HepG2 (cell line): Measurements from ENCODE around the gene TMCC1. TPM values are rescaled to one million over a fixed set of nuclear protein-coding genes. Genes with fewer than 3 reads are reported as not detected.
"Not testable (repeated sequence)": the region's sequence is repeated elsewhere in the genome, so short reads cannot be mapped to it uniquely, and the experiment has no call there.

Experiments used
- ATAC-seq: fragments of 200-7000 bp; cut with Tn5 transposase; 3 replicates; pipeline ENCODE4 v1.9.1; 2020; ENCODE audit warnings: mild to moderate bottlenecking, moderate library complexity
- BruUV-seq: library from RNA; stranded (reverse); fragments of 400-500 nt; replicated peaks from 2 replicates; lab custom pipeline; 2021; lab: Mats Ljungman, UMichigan
- CTCF ChIA-PET: fragments of 300-600 bp; formaldehyde crosslinking; extraction: SDS; loops from one replicate; lab custom pipeline; 2021; ENCODE audit warnings: low total read pairs, inconsistent platforms, low intra/inter-chr PET ratio; lab: Yijun Ruan, JAX
- POLR2A ChIA-PET: fragments of 350-600 bp; sonication (Branson Sonifier 250); formaldehyde crosslinking; loops from one replicate; lab custom pipeline; 2020; ENCODE audit warnings: antibody characterized with exemption, inconsistent platforms; lab: Yijun Ruan, JAX
- DNase-seq: peaks from one replicate; pipeline ENCODE4 v3.0.0-alpha.2; 2015; ENCODE audit warnings: low spot score
- FAIRE-seq: peaks from 3 replicates; lab custom pipeline; 2011; peaks lifted over from hg19 to GRCh38; lab: Jason Lieb, UNC
- H2AFZ ChIP-seq: one replicate; pipeline ENCODE4 v1.6.1; 2011; ENCODE audit warnings: low read length, inconsistent platforms
- H3K27ac ChIP-seq: fragments of 300-600 bp; 3 replicates; pipeline ENCODE4 v1.8.0; 2011; ENCODE audit warnings: mixed run types, mild to moderate bottlenecking, mixed read lengths, low read length, inconsistent platforms; ENCODE audit not compliant: insufficient read depth; ENCODE audit errors: extremely low read length
- H3K27me3 ChIP-seq, 2 experiments: fragments of 200-600 bp in 1 of 2; 2 replicates in 1 of 2; 3 replicates in 1 of 2; pipeline versions ENCODE4 v1.6.0 to v1.8.0; 2011; ENCODE audit warnings: low read length in 2 of 2, mild to moderate bottlenecking in 2 of 2, moderate library complexity in 2 of 2, inconsistent platforms in 1 of 2; ENCODE audit not compliant: insufficient read depth in 2 of 2, control insufficient read depth in 1 of 2
- H3K36me3 ChIP-seq, 2 experiments: fragments of 200-600 bp in 1 of 2; replicated peaks in 1 of 2; 2 replicates in 1 of 2; 3 replicates in 1 of 2; pipeline versions ENCODE4 v1.5.1 to v1.8.0; 2011; ENCODE audit warnings: low read length in 2 of 2, inconsistent platforms in 1 of 2; ENCODE audit not compliant: insufficient read depth in 2 of 2, control insufficient read depth in 1 of 2
- H3K4me1 ChIP-seq: 2 replicates; pipeline ENCODE4 v1.5.1; 2012; ENCODE audit warnings: low read length, inconsistent platforms; ENCODE audit not compliant: insufficient read depth
- H3K4me2 ChIP-seq: 2 replicates; pipeline ENCODE4 v1.6.0; 2011; ENCODE audit warnings: low read depth, low read length, inconsistent platforms
- H3K4me3 ChIP-seq, 3 experiments: fragments of 200-600 bp in 1 of 3; sonication (generic), shearing (Covaris generic) in 1 of 3; replicated peaks in 1 of 3; 2 replicates each; pipeline ENCODE4 v1.5.1; 2011 to 2016; ENCODE audit warnings: low read length in 3 of 3, inconsistent platforms in 2 of 3, low read depth in 2 of 3, mild to moderate bottlenecking in 2 of 3, control low read depth in 1 of 3, mixed read lengths in 1 of 3; ENCODE audit not compliant: insufficient read depth in 1 of 3
- H3K79me2 ChIP-seq: one replicate; pipeline ENCODE4 v1.6.1; 2011; ENCODE audit warnings: low read length, inconsistent platforms; ENCODE audit not compliant: insufficient read depth
- H3K9ac ChIP-seq: 2 replicates; pipeline ENCODE4 v1.6.0; 2011; ENCODE audit warnings: mild to moderate bottlenecking, low read depth, low read length, inconsistent platforms; ENCODE audit not compliant: insufficient read depth
- H3K9me3 ChIP-seq: 2 replicates; pipeline ENCODE4 v1.5.1; 2012; ENCODE audit warnings: mild to moderate bottlenecking, low read length
- H4K20me1 ChIP-seq: 2 replicates; pipeline ENCODE4 v1.6.0; 2011; ENCODE audit warnings: inconsistent platforms, mild to moderate bottlenecking, low read length, moderate library complexity; ENCODE audit not compliant: insufficient read depth
- EED ChIP-seq: sonication (generic); formaldehyde crosslinking; IDR thresholded peaks from 2 replicates; pipeline ENCODE4 v1.5.0; 2020; ENCODE audit warnings: mild to moderate bottlenecking, missing genetic modification reagents
- KDM1A ChIP-seq: IDR thresholded peaks from 2 replicates; pipeline ENCODE4 v1.6.1; 2016; ENCODE audit warnings: missing compliant biosample characterization
- SETDB1 ChIP-seq: sonication (generic); formaldehyde crosslinking; IDR thresholded peaks from 2 replicates; pipeline ENCODE4 v1.5.1; 2020; ENCODE audit warnings: missing genetic modification reagents, mild to moderate bottlenecking, borderline replicate concordance
- TEF ChIP-seq: sonication (generic); formaldehyde crosslinking; IDR thresholded peaks from 2 replicates; pipeline ENCODE4 v1.5.0; 2020; ENCODE audit warnings: missing genetic modification reagents
- WIZ ChIP-seq: sonication (generic); formaldehyde crosslinking; IDR thresholded peaks from 2 replicates; pipeline ENCODE4 v1.5.1; 2020; ENCODE audit warnings: mild to moderate bottlenecking, missing genetic modification reagents
- ZFP36 ChIP-seq: fragments of 150-350 bp; IDR thresholded peaks from 2 replicates; pipeline ENCODE4 v1.6.1; 2018; ENCODE audit warnings: borderline replicate concordance, low read length, low read depth; ENCODE audit not compliant: partially characterized antibody
- ZMYM3 ChIP-seq: sonication (generic); formaldehyde crosslinking; IDR thresholded peaks from 2 replicates; pipeline ENCODE4 v1.5.1; 2020; ENCODE audit warnings: mild to moderate bottlenecking, missing genetic modification reagents
- ZNF235 ChIP-seq: sonication (generic); formaldehyde crosslinking; IDR thresholded peaks from 2 replicates; pipeline ENCODE4 v1.8.1; 2023; ENCODE audit warnings: mild to moderate bottlenecking, missing genetic modification reagents, borderline replicate concordance
- ZNF768 ChIP-seq: sonication (generic); formaldehyde crosslinking; IDR thresholded peaks from 2 replicates; pipeline ENCODE4 v1.4.0; 2020; ENCODE audit warnings: missing genetic modification reagents
- ZNF772 ChIP-seq: sonication (generic); formaldehyde crosslinking; IDR thresholded peaks from 2 replicates; pipeline ENCODE4 v1.5.0; 2020; ENCODE audit warnings: mild to moderate bottlenecking, missing genetic modification reagents
- WGBS: methylation state at CpG from one replicate; pipeline ENCODE4 v1.1.6; 2017; ENCODE audit warnings: low lambda C conversion rate; 5-methylcytosine and 5-hydroxymethylcytosine counted together
- in situ Hi-C: cut with HindIII; loops from 2 replicates; pipeline ENCODE4 v1.10.0; 2017; ENCODE audit warnings: low pct_unique_long_range_greater_than_20kb; ENCODE audit not compliant: extremely low pct_ligation_motif_present
- intact Hi-C: fragments of 100-400 bp; cut with micrococcal nuclease; formaldehyde crosslinking; loops from one replicate; pipeline ENCODE4 v1.10.0; 2022; ENCODE audit not compliant: unreplicated experiment
- polyA plus RNA-seq, 8 experiments: library from polyadenylated mRNA; depleted of rRNA in 3 of 8; stranded (reverse) in 7 of 8; unstranded in 1 of 8; fragments of >200 nt; fragmentation: Illumina TruSeq in 4 of 8; extraction: Trizol in 4 of 8; gene quantifications; 2 replicates each; pipeline versions ENCODE4 v1.2.1 to v1.2.3, GENCODE V29; 2011 to 2016; ENCODE audit warnings: low read depth in 4 of 8, missing spikeins in 1 of 8, mixed read lengths in 1 of 8; ENCODE audit not compliant: insufficient read depth in 1 of 8
- total RNA-seq, 5 experiments: library from RNA; depleted of rRNA; stranded (reverse); fragments of >200 nt; fragmentation: Illumina TruSeq; extraction: Trizol; gene quantifications; 2 replicates each; pipeline ENCODE4 v1.2.3, GENCODE V29; 2016; ENCODE audit warnings: low read depth in 1 of 5
- TF ChIP-seq, protein P1 (sequence below): sonication (generic); formaldehyde crosslinking; IDR thresholded peaks from 2 replicates; pipeline ENCODE4 v1.9.0; 2022; ENCODE audit warnings: missing genetic modification reagents, mild to moderate bottlenecking, borderline replicate concordance
- TF ChIP-seq, protein P2 (sequence below): IDR thresholded peaks from 2 replicates; pipeline ENCODE4 v1.6.1; 2016; ENCODE audit warnings: missing compliant biosample characterization, missing genetic modification reagents, borderline replicate concordance

Gene TMCC1
- total and polyA plus RNA-seq, 2 of the 13 experiments (the other 11 are each of a cell fraction or from before 2014, with no cell fraction given): 12.1 to 264 TPM

- Histone ChIP-seq H3K4me2 (peak overlapping the region; percentile 80), H3K4me3 (peak overlapping the region in 1 of 3 experiments; percentile 69; a peak in 2 of 6 replicates), H3K27ac (no peak overlapping the region), H2AFZ (no peak overlapping the region), H3K36me3 (no peaks in the 10 kb centered on the region), H3K9me3 (no peaks in the 10 kb centered on the region), H3K4me1 (peaks cover 88% of the 10 kb centered on the region), H3K79me2 (no peaks in the 10 kb centered on the region), H4K20me1 (no peaks in the 10 kb centered on the region), H3K9ac (peak overlapping the region; percentile 59), H3K27me3 (no peaks in the 10 kb centered on the region)
- no peak for DNase-seq
- no peak for FAIRE-seq
- in situ Hi-C loops: no loop called here
- ATAC-seq: no peak
- intact Hi-C loops: no loop called here
- ChIA-PET POLR2A (interaction anchor here (2.2 to 3.8 kb wide), 2 partner anchors 15 to 16 kb away, joined by 21 to 26 read pairs; no protein-coding TSS in a partner anchor), CTCF (no interaction called here)
- no TSS peak for BruUV-seq
- 62% methylated on average over 8 of the region's 9 CpGs for WGBS
- TF ChIP-seq, protein P1, sequence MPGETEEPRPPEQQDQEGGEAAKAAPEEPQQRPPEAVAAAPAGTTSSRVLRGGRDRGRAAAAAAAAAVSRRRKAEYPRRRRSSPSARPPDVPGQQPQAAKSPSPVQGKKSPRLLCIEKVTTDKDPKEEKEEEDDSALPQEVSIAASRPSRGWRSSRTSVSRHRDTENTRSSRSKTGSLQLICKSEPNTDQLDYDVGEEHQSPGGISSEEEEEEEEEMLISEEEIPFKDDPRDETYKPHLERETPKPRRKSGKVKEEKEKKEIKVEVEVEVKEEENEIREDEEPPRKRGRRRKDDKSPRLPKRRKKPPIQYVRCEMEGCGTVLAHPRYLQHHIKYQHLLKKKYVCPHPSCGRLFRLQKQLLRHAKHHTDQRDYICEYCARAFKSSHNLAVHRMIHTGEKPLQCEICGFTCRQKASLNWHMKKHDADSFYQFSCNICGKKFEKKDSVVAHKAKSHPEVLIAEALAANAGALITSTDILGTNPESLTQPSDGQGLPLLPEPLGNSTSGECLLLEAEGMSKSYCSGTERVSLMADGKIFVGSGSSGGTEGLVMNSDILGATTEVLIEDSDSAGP (CRISPR knock-in tag): peak; percentile 3; the same call in 1 of the 2 replicates
- TF ChIP-seq EED (CRISPR knock-in tag): 0 out of 2 replicates have a peak, but pooled peaks have one; percentile 15
- TF ChIP-seq SETDB1 (CRISPR knock-in tag): 0 out of 2 replicates have a peak, but pooled peaks have one; percentile 43
- TF ChIP-seq ZMYM3 (CRISPR knock-in tag): peak; percentile 91
- no peak for TF ChIP-seq TEF (CRISPR knock-in tag)
- TF ChIP-seq, protein P2, sequence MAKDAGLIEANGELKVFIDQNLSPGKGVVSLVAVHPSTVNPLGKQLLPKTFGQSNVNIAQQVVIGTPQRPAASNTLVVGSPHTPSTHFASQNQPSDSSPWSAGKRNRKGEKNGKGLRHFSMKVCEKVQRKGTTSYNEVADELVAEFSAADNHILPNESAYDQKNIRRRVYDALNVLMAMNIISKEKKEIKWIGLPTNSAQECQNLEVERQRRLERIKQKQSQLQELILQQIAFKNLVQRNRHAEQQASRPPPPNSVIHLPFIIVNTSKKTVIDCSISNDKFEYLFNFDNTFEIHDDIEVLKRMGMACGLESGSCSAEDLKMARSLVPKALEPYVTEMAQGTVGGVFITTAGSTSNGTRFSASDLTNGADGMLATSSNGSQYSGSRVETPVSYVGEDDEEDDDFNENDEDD: no peak
- TF ChIP-seq ZFP36: peak; percentile 47
- peak; percentile 100 for TF ChIP-seq ZNF768 (CRISPR knock-in tag)
- TF ChIP-seq WIZ: no peak
- TF ChIP-seq KDM1A (CRISPR knock-in tag): peak; percentile 38; the same call in 1 of the 2 replicates
- TF ChIP-seq ZNF235 (CRISPR knock-in tag): 0 out of 2 replicates have a peak, but pooled peaks have one; percentile 31
- 0 out of 2 replicates have a peak, but pooled peaks have one; percentile 4 for TF ChIP-seq ZNF772
These were observed 282.1 kb downstream of the TMCC1 start for GRCh38 chr3:129611446-129611800.

DNA sequence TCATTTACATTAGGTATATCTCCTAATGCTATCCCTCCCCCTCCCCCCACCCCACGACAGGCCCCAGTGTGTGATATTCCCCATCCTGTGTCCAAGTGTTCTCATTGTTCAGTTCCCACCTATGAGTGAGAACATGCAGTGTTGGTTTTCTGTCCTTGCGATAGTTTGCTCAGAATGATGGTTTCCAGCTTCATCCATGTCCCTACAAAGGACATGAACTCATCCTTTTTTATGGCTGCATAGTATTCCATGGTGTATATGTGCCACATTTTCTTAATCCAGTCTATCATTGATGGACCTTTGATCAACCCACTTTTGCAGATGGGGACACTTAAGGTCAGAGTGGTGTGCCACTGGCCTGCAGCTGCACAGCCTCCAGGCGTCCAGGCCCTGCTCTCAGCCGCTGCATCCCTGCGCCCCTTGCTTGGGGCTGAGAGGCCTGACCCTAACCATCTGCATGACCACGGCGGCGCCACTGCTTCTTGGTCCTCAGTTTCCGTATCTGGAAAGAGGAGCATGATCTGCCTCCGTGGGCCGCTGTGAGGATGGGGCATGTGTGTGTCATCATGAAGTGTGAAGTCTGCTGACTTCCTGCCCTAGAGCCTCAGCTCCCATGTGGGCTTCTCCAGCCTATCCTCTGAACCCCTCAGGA, 282.6 kb downstream of the TMCC1 start:
- peak overlapping the region in 1 of 3 experiments; percentile 69; a peak in 1 of 6 replicates for H3K4me3 ChIP-seq
- in situ Hi-C loops, H2AFZ ChIP-seq, H3K79me2 ChIP-seq, H3K27me3 ChIP-seq, DNase-seq, FAIRE-seq, POLR2A ChIA-PET, BruUV-seq, CTCF ChIA-PET, H3K27ac ChIP-seq, H3K9me3 ChIP-seq, H4K20me1 ChIP-seq, H3K36me3 ChIP-seq, ATAC-seq, intact Hi-C loops: not testable (repeated sequence)
- peaks cover 83% of the 10 kb centered on the region for H3K4me1 ChIP-seq
- H3K4me2 ChIP-seq: peak overlapping the region; percentile 80
- 0 out of 2 replicates have a peak overlapping the region, but pooled peaks have one; percentile 59 for H3K9ac ChIP-seq
- WGBS: 88% methylated on average over 7 of the region's 11 CpGs
